Measurements from ENCODE around the gene SNRPE. TPM values are rescaled to one million over a fixed set of nuclear protein-coding genes. Genes with fewer than 3 reads are reported as not detected.

SNRPE gene
- total and polyA plus RNA-seq, 2 of the 13 experiments (the other 11 are each of a cell fraction or from before 2014, with no cell fraction given): 146 to 281 TPM

DNA sequence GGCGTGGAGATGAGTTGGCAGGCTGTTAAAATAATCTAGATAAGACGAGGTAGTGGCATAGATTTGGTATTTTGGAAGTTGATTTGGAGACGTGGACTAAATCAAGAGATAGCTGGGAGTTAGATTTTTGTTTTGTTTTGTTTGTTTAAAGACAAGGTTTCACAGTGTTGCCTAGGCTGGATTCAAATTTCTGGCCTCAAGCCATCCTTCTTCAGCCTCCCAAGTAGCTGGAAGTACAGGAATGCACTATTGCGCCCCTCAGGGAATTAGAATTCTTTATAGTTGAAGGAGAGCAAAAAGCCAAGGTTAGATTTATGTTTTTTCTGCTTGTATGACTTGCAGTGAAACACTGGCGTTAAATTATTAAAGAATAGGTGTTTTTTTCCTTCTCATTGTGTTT is 22.3 kb upstream of the SNRPE start (continued):
- TF ChIP-seq, protein P1, sequence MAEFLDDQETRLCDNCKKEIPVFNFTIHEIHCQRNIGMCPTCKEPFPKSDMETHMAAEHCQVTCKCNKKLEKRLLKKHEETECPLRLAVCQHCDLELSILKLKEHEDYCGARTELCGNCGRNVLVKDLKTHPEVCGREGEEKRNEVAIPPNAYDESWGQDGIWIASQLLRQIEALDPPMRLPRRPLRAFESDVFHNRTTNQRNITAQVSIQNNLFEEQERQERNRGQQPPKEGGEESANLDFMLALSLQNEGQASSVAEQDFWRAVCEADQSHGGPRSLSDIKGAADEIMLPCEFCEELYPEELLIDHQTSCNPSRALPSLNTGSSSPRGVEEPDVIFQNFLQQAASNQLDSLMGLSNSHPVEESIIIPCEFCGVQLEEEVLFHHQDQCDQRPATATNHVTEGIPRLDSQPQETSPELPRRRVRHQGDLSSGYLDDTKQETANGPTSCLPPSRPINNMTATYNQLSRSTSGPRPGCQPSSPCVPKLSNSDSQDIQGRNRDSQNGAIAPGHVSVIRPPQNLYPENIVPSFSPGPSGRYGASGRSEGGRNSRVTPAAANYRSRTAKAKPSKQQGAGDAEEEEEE (CRISPR knock-in tag; IDR thresholded peaks at IDR 0.05; ENCODE audit: borderline replicate concordance): no peak
- TF ChIP-seq ZNF510 (CRISPR knock-in tag; IDR thresholded peaks at IDR 0.05; ENCODE audit: low read depth) (no peak), ZNF672 (CRISPR knock-in tag; IDR thresholded peaks at IDR 0.05) (no peak), NFE2L2 (IDR thresholded peaks at IDR 0.05; ENCODE audit: low read length) (no peak), SOX13 (IDR thresholded peaks at IDR 0.05) (no peak), SOX13 (CRISPR knock-in tag; conservative IDR thresholded peaks at IDR 0.05 in 1 of 2, IDR thresholded peaks at IDR 0.05 in 1 of 2) (no peak), ZNF44 (CRISPR knock-in tag; IDR thresholded peaks at IDR 0.05) (no peak)

DNA sequence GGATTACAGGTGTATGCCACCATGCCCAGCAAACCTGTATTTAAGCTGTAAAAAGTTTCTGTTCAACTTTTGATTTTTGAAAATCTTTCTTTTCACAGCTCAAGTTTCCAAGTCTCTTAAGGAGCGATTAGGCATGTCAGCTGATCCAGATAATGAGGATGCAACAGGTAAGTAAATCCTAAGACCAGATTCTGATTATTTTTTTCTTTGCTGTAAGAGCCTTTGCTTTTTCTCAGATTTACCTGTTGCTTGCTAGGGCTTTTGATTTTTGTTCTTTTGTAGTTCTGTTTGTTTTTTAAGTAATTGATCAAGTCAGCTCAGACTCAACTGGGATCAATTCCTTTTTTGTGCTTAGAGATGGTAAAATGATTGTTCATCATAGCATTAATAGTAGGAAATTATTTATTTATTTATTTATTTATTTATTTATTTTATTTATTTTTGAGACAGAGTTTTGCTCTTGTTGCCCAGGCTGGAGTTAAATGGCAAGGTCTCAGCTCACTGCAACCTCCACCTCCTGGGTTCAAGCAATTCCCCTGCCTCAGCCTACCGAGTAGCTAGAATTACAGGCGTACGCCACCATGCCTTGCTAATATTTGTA is 21.1 kb upstream of the SNRPE start:
- no peaks in the 10 kb centered on the region for H3K4me1 ChIP-seq (ENCODE audit: insufficient read depth, low read length)
- no peak overlapping the region for H3K4me2 ChIP-seq (ENCODE audit: low read depth, low read length)
- POLR2A ChIA-PET: no interaction called here
- ATAC-seq (no peak), DNase-seq (ENCODE audit: low spot score) (no peak), FAIRE-seq (no peak)
- in situ Hi-C loops (cut with HindIII; ENCODE audit: extremely low pct_ligation_motif_present, low pct_unique_long_range_greater_than_20kb): no loop called here
- H3K27ac ChIP-seq (ENCODE audit: extremely low read length, insufficient read depth, low read length): no peak overlapping the region
- intact Hi-C loops (cut with micrococcal nuclease; ENCODE audit: unreplicated experiment): no loop called here
- H3K36me3 ChIP-seq (replicated peaks in 1 of 2; ENCODE audit: control insufficient read depth in 1 of 2, insufficient read depth in 2 of 2, low read length in 2 of 2): peaks cover 10 to 67% of the 10 kb centered on the region in 2 experiments
- no peak overlapping the region for H3K9ac ChIP-seq (ENCODE audit: insufficient read depth, low read depth, low read length)
- H3K79me2 ChIP-seq (ENCODE audit: insufficient read depth, low read length): no peaks in the 10 kb centered on the region
- H2AFZ ChIP-seq (ENCODE audit: low read length): no peak overlapping the region
- WGBS (ENCODE audit: low lambda C conversion rate): 100% methylated on average over 4 of the region's 4 CpGs
- CTCF ChIA-PET (ENCODE audit: low intra/inter-chr PET ratio, low total read pairs): no interaction called here
- H3K27me3 ChIP-seq (ENCODE audit: control insufficient read depth in 1 of 2, insufficient read depth in 2 of 2, low read length in 2 of 2): no peaks in the 10 kb centered on the region
- TF ChIP-seq, protein P2, sequence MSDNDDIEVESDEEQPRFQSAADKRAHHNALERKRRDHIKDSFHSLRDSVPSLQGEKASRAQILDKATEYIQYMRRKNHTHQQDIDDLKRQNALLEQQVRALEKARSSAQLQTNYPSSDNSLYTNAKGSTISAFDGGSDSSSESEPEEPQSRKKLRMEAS (IDR thresholded peaks at IDR 0.05): no peak
- TF ChIP-seq FOXK2 (IDR thresholded peaks at IDR 0.05) (no peak), ZSCAN31 (CRISPR knock-in tag; IDR thresholded peaks at IDR 0.05; ENCODE audit: low read depth) (no peak), MYC (CRISPR knock-in tag; IDR thresholded peaks at IDR 0.05; ENCODE audit: borderline replicate concordance) (no peak), RARA (CRISPR knock-in tag; IDR thresholded peaks at IDR 0.05) (no peak), GABPB1 (CRISPR knock-in tag; IDR thresholded peaks at IDR 0.05) (no peak), SOX6 (IDR thresholded peaks at IDR 0.05) (no peak), SOX6 (CRISPR knock-in tag; IDR thresholded peaks at IDR 0.05) (no peak), STAT5B (CRISPR knock-in tag; IDR thresholded peaks at IDR 0.05) (no peak), ZNF776 (CRISPR knock-in tag; IDR thresholded peaks at IDR 0.05) (no peak), ZNF563 (CRISPR knock-in tag; IDR thresholded peaks at IDR 0.05) (no peak), KDM2A (CRISPR knock-in tag; IDR thresholded peaks at IDR 0.05; ENCODE audit: borderline replicate concordance, low read depth) (no peak), ZNF777 (CRISPR knock-in tag; IDR thresholded peaks at IDR 0.05) (no peak), SAP130 (CRISPR knock-in tag; IDR thresholded peaks at IDR 0.05; ENCODE audit: low read depth) (no peak), SOX5 (CRISPR knock-in tag; IDR thresholded peaks at IDR 0.05; ENCODE audit: borderline replicate concordance) (no peak), RBFOX2 (IDR thresholded peaks at IDR 0.05; ENCODE audit: low read depth, low read length) (no peak), ZNF451 (CRISPR knock-in tag; IDR thresholded peaks at IDR 0.05) (no peak)
- no peaks in the 10 kb centered on the region; the same call in 1 of the 2 replicates for H4K20me1 ChIP-seq (ENCODE audit: insufficient read depth, low read length)
- H3K4me3 ChIP-seq (replicated peaks in 1 of 3; ENCODE audit: insufficient read depth in 1 of 3, low read depth in 2 of 3, low read length in 3 of 3): no peak overlapping the region
- no TSS peak for BruUV-seq (replicated peaks)
- H3K9me3 ChIP-seq (ENCODE audit: low read length): no peaks in the 10 kb centered on the region

All from HepG2 (cell line).